Calu3 (cell line): Measurements from ENCODE around the gene ETHE1. TPM values are rescaled to one million over a fixed set of nuclear protein-coding genes. Genes with fewer than 3 reads are reported as not detected.

Source experiments
- BruUV-seq: library from RNA; stranded (reverse); fragments of 400-500 nt; replicated peaks from 2 replicates; lab custom pipeline; 2021; lab: Mats Ljungman, UMichigan
- CTCF ChIA-PET: fragments of 300-600 bp; sonication (Branson Sonifier 250); formaldehyde crosslinking; loops from one replicate; lab custom pipeline; 2022; ENCODE audit warnings: antibody characterized with exemption; lab: Charles Lee
- DNase-seq: peaks from one replicate; pipeline ENCODE4 v3.0.0; 2022
- H3K27ac Mint-ChIP-seq: one replicate; pipeline ENCODE4 v1.8.0; 2022; ENCODE audit warnings: mixed read lengths; ENCODE audit not compliant: unreplicated experiment
- H3K27me3 Mint-ChIP-seq: one replicate; pipeline ENCODE4 v1.8.0; 2022; ENCODE audit warnings: mixed read lengths; ENCODE audit not compliant: unreplicated experiment
- H3K36me3 Mint-ChIP-seq: one replicate; pipeline ENCODE4 v1.8.0; 2022; ENCODE audit warnings: mild to moderate bottlenecking, moderate library complexity, mixed read lengths; ENCODE audit not compliant: insufficient read depth, unreplicated experiment
- H3K4me1 Mint-ChIP-seq: one replicate; pipeline ENCODE4 v1.8.0; 2022; ENCODE audit warnings: mild to moderate bottlenecking, low read depth, mixed read lengths; ENCODE audit not compliant: unreplicated experiment
- H3K4me3 Mint-ChIP-seq: one replicate; pipeline ENCODE4 v1.8.0; 2022; ENCODE audit warnings: mild to moderate bottlenecking, low read depth, moderate library complexity, mixed read lengths; ENCODE audit not compliant: unreplicated experiment
- H3K9me3 Mint-ChIP-seq: one replicate; pipeline ENCODE4 v1.8.0; 2022; ENCODE audit warnings: low read depth, mixed read lengths; ENCODE audit not compliant: unreplicated experiment
- CTCF ChIP-seq: fragments of 200-600 bp; IDR thresholded peaks from one replicate; pipeline ENCODE4 v1.8.0; 2022; ENCODE audit warnings: antibody characterized with exemption; ENCODE audit not compliant: unreplicated experiment
- intact Hi-C: fragments of 100-400 bp; cut with micrococcal nuclease; formaldehyde crosslinking; loops from one replicate; pipeline ENCODE4 v1.10.0; 2022; ENCODE audit not compliant: unreplicated experiment
- total RNA-seq: library from RNA; stranded (reverse); gene quantifications from 2 replicates; pipeline ENCODE4 v1.2.3, GENCODE V29; 2022

ETHE1 gene
- total RNA-seq, 1 experiment from 2014 or later: 44.8 TPM

GRCh38 chr19:43460362-43461016 is 66.5 kb downstream of the ETHE1 start:
- CTCF ChIA-PET: interaction anchor here (0.5 kb wide), 1 partner anchor 10 kb away, joined by 5 read pairs; no protein-coding TSS in a partner anchor
- intact Hi-C loops: no loop called here
- Mint-ChIP-seq H3K36me3 (peaks cover 22% of the 10 kb centered on the region), H3K27me3 (no peaks in the 10 kb centered on the region), H3K27ac (no peak overlapping the region), H3K4me1 (peaks cover 26% of the 10 kb centered on the region), H3K4me3 (no peak overlapping the region), H3K9me3 (no peaks in the 10 kb centered on the region)
- DNase-seq: no peak
- TF ChIP-seq CTCF: no peak
- BruUV-seq: no TSS peak

- CTCF ChIA-PET: interaction anchor here (1.3 to 1.5 kb wide), 2 partner anchors 11 to 62 kb away, joined by 3 to 5 read pairs; no protein-coding TSS in a partner anchor
- BruUV-seq: no TSS peak
- Mint-ChIP-seq H3K27me3 (no peaks in the 10 kb centered on the region), H3K4me1 (peaks cover 12% of the 10 kb centered on the region), H3K27ac (no peak overlapping the region), H3K9me3 (peaks cover under 1% of the 10 kb centered on the region), H3K36me3 (no peaks in the 10 kb centered on the region), H3K4me3 (no peak overlapping the region)
- DNase-seq: no peak
- TF ChIP-seq CTCF: no peak
- intact Hi-C loops: no loop called here
These were observed 69.2 kb downstream of the ETHE1 start for GRCh38 chr19:43457809-43458208.

Other genes with a start within 250 kb of the ETHE1 start
- 0.73 and 1.0 TPM in 2 replicates for gene CD177, start 173.5 kb downstream of the ETHE1 start, total RNA-seq
- gene TEX101, start 112.3 kb downstream of the ETHE1 start, total RNA-seq: not detected in 2 replicates
- 6.6 and 6.9 TPM in 2 replicates for gene LYPD3, start 61.6 kb downstream of the ETHE1 start, total RNA-seq
- 24.7 and 25.7 TPM in 2 replicates for gene PHLDB3, start 22.5 kb downstream of the ETHE1 start, total RNA-seq
- 2.2 and 2.8 TPM in 2 replicates for gene ZNF575, start 6.0 kb upstream of the ETHE1 start, total RNA-seq
- gene XRCC1, start 48.3 kb upstream of the ETHE1 start, total RNA-seq: 55.8 and 56.8 TPM in 2 replicates
- 0.17 and 0.76 TPM in 2 replicates for gene PINLYP, start 48.6 kb upstream of the ETHE1 start, total RNA-seq
- 34.2 and 36.1 TPM in 2 replicates for gene IRGQ, start 68.9 kb upstream of the ETHE1 start, total RNA-seq
- 19.4 and 20.7 TPM in 2 replicates for gene ZNF576, start 69.4 kb upstream of the ETHE1 start, total RNA-seq
- gene SRRM5, start 84.9 kb upstream of the ETHE1 start, total RNA-seq: 1.9 and 2.0 TPM in 2 replicates
- gene ZNF428, start 92.4 kb upstream of the ETHE1 start, total RNA-seq: 32.8 and 33.2 TPM in 2 replicates
- gene CADM4, start 112.6 kb upstream of the ETHE1 start, total RNA-seq: 14.5 and 17.5 TPM in 2 replicates
- gene PLAUR, start 143.0 kb upstream of the ETHE1 start, total RNA-seq: 78.2 and 147 TPM in 2 replicates
- gene IRGC, start 188.9 kb upstream of the ETHE1 start, total RNA-seq: not detected in 2 replicates
- 69.1 and 85.5 TPM in 2 replicates for gene SMG9, start 227.8 kb upstream of the ETHE1 start, total RNA-seq